NCI-H345 (cell line): Measurements from ENCODE around the gene JAKMIP2.
"Not testable (repeated sequence)": the region's sequence is repeated elsewhere in the genome, so short reads cannot be mapped to it uniquely, and the experiment has no call there.

Experiments
- DNase-seq: peaks from one replicate; lab custom pipeline; 2025; lab: John Stamatoyannopoulos, UW

The JAKMIP2 gene

DNA sequence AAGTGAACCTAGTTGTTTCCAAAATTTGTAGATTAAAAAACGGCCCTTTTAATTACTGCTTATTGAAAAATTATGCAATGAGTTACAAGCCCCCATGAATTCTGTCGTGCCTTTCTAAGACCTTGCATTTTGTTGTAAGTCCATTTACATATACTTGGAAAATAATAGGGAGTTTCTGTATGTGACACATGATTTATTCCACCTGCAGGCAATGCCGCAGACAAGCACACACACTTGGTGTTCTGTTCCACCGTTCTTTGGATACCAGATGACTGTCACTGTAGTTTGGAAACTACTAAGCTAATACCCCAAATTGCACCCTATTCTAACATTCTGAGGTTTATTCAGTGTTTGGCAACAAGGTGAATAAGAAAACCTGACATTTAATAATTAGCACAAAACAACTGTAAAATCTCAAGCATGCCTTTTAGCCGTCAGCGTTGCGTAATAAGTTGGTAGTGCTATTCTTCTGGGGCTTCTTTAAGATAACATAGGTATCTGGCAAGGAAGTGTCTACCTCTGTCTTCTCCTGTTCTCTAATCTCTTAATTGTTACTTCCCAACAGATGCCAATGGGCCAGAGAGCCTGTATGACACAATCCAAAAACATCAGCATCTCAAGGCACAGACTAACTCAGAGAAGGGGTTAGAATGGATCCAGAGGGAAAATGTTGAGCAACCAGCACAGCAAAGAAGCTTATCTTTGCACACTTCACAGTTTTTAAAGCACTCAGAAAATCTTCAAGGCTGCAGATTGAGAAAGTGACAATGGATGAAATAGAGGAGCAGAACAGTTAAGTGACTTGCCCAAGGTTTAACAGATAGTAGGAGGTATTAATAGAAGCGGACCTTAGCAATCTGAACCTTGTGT lies 224.4 kb downstream of the JAKMIP2 start:
- DNase-seq: no peak

DNA sequence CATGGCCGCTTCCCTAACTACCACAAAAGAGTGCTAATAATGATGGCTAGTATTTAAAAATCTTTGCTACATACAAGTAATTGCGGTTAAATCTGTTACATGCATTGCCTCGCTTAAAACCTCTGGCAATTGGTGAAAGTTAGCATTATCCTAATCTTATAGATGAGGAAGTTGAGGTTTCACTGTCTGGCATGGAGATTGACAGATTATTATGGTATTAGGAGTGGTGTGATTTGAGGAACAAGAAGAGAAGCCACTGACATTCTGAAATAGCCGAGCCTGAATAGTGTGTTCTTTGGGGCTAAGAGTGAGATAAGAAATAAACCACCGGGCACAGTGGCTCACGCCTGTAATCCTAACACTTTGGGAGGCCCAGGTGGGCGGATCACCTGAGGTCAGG lies 227.4 kb downstream of the JAKMIP2 start:
- DNase-seq: no peak

DNA sequence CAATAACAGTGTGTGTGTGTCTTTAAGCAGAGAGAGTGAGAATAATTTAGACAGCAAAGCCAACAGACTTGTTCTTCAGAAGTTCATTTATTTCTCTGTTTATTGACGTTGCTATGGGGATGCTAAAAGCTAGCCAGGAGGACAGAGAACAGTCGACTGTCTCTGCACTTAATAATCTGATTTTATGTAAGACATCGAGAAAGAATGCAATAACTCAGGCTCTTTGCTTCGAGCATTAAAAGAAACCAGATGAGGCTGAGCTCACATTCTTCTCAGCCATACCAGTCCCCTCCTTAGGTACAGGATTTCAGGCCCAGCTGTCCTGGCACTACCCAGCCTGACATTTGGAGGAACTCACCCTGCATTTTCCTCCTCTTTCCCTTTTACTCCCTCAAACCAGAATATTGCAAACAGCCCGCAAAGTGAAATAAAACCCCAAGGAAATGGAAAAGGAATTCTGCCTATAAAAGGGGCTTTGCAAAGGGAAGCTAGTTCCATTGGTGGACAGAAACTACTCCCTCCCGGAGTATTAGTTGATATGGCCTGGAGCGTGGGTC lies 228.2 kb downstream of the JAKMIP2 start:
- no peak for DNase-seq

DNA sequence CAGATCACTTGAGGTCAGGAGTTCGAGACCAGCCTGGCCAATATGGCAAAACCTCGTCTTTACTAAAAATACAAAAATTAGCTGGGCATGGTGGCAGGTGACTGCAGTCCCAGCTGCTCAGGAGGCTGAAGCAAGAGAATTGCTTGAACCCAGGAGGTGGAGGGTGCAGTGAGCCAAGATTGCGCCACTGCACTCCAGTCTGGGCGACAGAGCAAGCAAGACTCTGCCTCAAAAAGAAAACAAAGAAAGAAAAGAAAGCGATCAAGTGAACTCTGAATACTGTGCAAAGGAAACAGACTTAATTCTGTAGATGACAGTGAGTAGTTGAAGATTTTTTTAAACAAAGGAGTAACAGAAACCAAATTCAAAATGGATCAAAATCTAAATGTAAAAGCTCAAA lies 228.7 kb downstream of the JAKMIP2 start:
- not testable (repeated sequence) for DNase-seq

DNA sequence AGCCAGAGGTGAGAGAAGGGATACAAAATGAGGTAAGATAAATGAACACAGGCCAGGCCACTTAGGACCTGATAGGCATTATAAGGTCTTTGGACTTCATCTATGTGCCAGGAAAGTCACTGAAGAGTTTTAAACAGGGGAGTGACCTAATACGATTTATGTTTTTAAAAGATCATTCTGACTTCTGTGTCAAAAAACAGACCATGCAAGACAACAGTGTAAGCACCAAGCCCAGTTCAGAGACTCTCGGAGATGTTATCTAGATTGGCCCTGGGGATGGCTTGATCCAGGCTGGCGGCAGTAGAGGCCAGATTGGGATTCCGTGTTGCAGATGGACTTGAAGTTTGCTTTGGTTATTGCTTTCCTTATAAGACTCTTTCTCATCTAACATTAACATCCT lies 229.6 kb downstream of the JAKMIP2 start:
- DNase-seq: no peak

DNA sequence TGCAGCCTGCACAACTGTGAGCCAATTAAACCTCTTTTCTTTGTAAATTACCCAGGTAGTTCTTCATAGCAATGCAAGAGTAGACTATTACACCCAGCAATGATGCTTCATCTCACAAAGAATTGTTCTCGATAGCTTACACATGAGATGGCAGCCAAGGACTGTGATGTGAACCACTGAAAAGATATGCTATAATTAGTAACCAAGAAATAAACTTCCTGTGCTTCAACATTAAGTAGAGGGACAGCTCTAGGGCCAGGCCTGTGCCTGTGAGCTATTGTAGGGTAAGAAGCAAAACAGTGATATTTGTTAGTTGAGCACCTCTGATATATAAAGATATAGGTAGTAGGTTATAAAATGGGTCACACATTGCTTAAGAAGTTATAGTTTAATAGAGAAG lies 230.9 kb downstream of the JAKMIP2 start:
- no peak for DNase-seq

- DNase-seq: no peak
Measured at GRCh38 chr5:147547730-147548129, 234.8 kb downstream of the JAKMIP2 start.

GRCh38 chr5:147544556-147544955 lies 238.0 kb downstream of the JAKMIP2 start:
- DNase-seq: no peak

DNA sequence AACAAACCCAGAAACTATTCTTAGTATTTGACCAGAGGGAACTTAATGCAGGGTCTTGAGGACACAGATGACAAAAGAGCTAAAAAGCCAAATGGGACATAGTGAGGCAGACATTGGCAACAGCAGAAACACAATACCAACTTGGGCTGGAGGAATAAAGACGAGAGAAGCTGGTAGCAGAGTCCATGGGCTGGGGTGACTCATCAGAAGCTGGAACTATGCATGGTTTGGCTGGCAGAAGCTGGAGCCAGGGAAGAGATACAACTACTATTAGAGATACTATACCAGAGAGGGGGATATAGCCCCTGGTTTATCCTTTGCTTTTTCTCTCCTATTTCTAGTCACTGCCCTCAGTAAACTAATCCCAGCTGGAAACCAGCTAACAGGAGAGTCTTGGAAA lies 243.5 kb downstream of the JAKMIP2 start:
- DNase-seq: no peak

DNA sequence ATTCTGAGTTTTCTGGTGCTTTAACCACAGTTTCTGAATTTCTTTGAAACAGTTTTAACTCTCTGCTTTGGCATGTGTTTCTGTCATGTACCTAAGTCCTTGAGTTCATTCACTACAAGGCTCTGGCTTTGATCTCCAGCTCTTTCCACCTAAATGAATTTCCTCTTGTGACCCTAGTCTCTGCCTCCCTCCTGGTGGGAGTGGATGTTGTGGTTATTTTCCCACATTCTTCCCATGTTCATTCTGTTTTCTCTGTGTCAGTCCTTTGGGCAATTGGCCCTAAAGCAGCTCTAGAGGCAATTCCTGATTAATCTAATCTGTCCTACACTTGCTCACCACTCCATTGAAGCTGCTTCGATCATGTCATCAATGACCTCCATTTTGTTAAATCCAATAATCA lies 244.3 kb downstream of the JAKMIP2 start:
- no peak for DNase-seq
